Type B pancreatic cell (in vitro differentiated cells): Measurements from ENCODE around the gene CBS. TPM values are rescaled to one million over a fixed set of nuclear protein-coding genes. Genes with fewer than 3 reads are reported as not detected.
"Not testable (repeated sequence)": the region's sequence is repeated elsewhere in the genome, so short reads cannot be mapped to it uniquely, and the experiment has no call there.

ENCODE experiments used
- DNase-seq: peaks from one replicate; pipeline ENCODE4 v3.0.0; 2021; ENCODE audit warnings: mixed read lengths; ENCODE audit not compliant: unreplicated experiment; ENCODE audit errors: extremely low spot score
- H3K27ac Mint-ChIP-seq: 2 replicates; pipeline ENCODE4 v1.8.0; 2021; ENCODE audit warnings: mild to moderate bottlenecking, mixed read lengths
- H3K27me3 Mint-ChIP-seq: 2 replicates; pipeline ENCODE4 v1.8.0; 2021; ENCODE audit warnings: mixed read lengths
- H3K36me3 Mint-ChIP-seq: 2 replicates; pipeline ENCODE4 v1.8.0; 2021; ENCODE audit warnings: mixed read lengths
- H3K4me1 Mint-ChIP-seq: one replicate; pipeline ENCODE4 v1.8.0; 2021; ENCODE audit warnings: mixed read lengths; ENCODE audit not compliant: unreplicated experiment
- H3K4me3 Mint-ChIP-seq: 2 replicates; pipeline ENCODE4 v1.8.0; 2021; ENCODE audit warnings: mild to moderate bottlenecking, mixed read lengths
- H3K9me3 Mint-ChIP-seq: 2 replicates; pipeline ENCODE4 v1.8.0; 2021; ENCODE audit warnings: mixed read lengths
- CTCF ChIP-seq: fragments of 200-600 bp; sonication (generic); conservative IDR thresholded peaks from 2 replicates; pipeline ENCODE4 v1.5.0; 2021; ENCODE audit warnings: antibody characterized with exemption, mild to moderate bottlenecking
- total RNA-seq: library from RNA; stranded (reverse); gene quantifications from 2 replicates; pipeline ENCODE4 v1.2.1, GENCODE V29; 2021; ENCODE audit warnings: low replicate concordance

Gene CBS
- total RNA-seq, 1 donor from 2014 or later, result 68.6 TPM

GRCh38 chr21:43045876-43046821 lies 29.5 kb downstream of the CBS start:
- not testable (repeated sequence) for DNase-seq, H3K27me3 Mint-ChIP-seq, H3K4me1 Mint-ChIP-seq, H3K9me3 Mint-ChIP-seq, H3K4me3 Mint-ChIP-seq, H3K36me3 Mint-ChIP-seq, H3K27ac Mint-ChIP-seq

GRCh38 chr21:43045165-43045875 lies 30.3 kb downstream of the CBS start:
- not testable (repeated sequence) for H3K4me3 Mint-ChIP-seq, H3K27ac Mint-ChIP-seq, H3K27me3 Mint-ChIP-seq, H3K36me3 Mint-ChIP-seq, DNase-seq, H3K4me1 Mint-ChIP-seq, H3K9me3 Mint-ChIP-seq

- not testable (repeated sequence) for H3K27me3 Mint-ChIP-seq, DNase-seq, H3K4me1 Mint-ChIP-seq, H3K36me3 Mint-ChIP-seq, H3K9me3 Mint-ChIP-seq, H3K4me3 Mint-ChIP-seq, H3K27ac Mint-ChIP-seq
Measured at GRCh38 chr21:43044547-43044946, 31.1 kb downstream of the CBS start.

- H3K27ac Mint-ChIP-seq, DNase-seq, H3K27me3 Mint-ChIP-seq, H3K9me3 Mint-ChIP-seq, H3K4me3 Mint-ChIP-seq, H3K4me1 Mint-ChIP-seq, H3K36me3 Mint-ChIP-seq: not testable (repeated sequence)
Measured at GRCh38 chr21:43043291-43043690, 32.3 kb downstream of the CBS start.

GRCh38 chr21:43042169-43042568 lies 33.5 kb downstream of the CBS start:
- H3K27me3 Mint-ChIP-seq, H3K4me1 Mint-ChIP-seq, H3K36me3 Mint-ChIP-seq, H3K27ac Mint-ChIP-seq, DNase-seq, H3K9me3 Mint-ChIP-seq, H3K4me3 Mint-ChIP-seq: not testable (repeated sequence)

- not testable (repeated sequence) for H3K4me3 Mint-ChIP-seq, H3K27ac Mint-ChIP-seq
Measured at GRCh38 chr21:43038659-43039044, 37.0 kb downstream of the CBS start.

GRCh38 chr21:43037918-43038658 lies 37.5 kb downstream of the CBS start:
- not testable (repeated sequence) for H3K27ac Mint-ChIP-seq, H3K4me3 Mint-ChIP-seq, H3K4me1 Mint-ChIP-seq, H3K36me3 Mint-ChIP-seq, DNase-seq, H3K9me3 Mint-ChIP-seq, H3K27me3 Mint-ChIP-seq

More at GRCh38 chr21:43038659-43039044, 37.0 kb downstream of the CBS start:
- H3K27me3 Mint-ChIP-seq, H3K4me1 Mint-ChIP-seq, DNase-seq, H3K36me3 Mint-ChIP-seq, H3K9me3 Mint-ChIP-seq: not testable (repeated sequence)

GRCh38 chr21:43036889-43037288 lies 38.7 kb downstream of the CBS start:
- not testable (repeated sequence) for H3K36me3 Mint-ChIP-seq, H3K9me3 Mint-ChIP-seq, H3K27me3 Mint-ChIP-seq, H3K4me3 Mint-ChIP-seq, H3K27ac Mint-ChIP-seq, DNase-seq, H3K4me1 Mint-ChIP-seq

- no peaks in the 10 kb centered on the region for H3K9me3 Mint-ChIP-seq
- H3K36me3 Mint-ChIP-seq, result peaks cover 4% of the 10 kb centered on the region
- no peak overlapping the region for H3K27ac Mint-ChIP-seq
- no peak for TF ChIP-seq CTCF
- H3K27me3 Mint-ChIP-seq, result no peaks in the 10 kb centered on the region
- no peaks in the 10 kb centered on the region for H3K4me1 Mint-ChIP-seq
- no peak overlapping the region for H3K4me3 Mint-ChIP-seq
- no peak for DNase-seq
Measured at GRCh38 chr21:43034826-43035225, 40.8 kb downstream of the CBS start.
